GM20000 (cell line): ENCODE measurements around the gene TEX28.
"Not testable (repeated sequence)": the region's sequence is repeated elsewhere in the genome, so short reads cannot be mapped to it uniquely, and the experiment has no call there.

Source experiments
- DNase-seq: peaks from one replicate; pipeline ENCODE4 v3.0.0; 2012; ENCODE audit warnings: low spot score
- TF ChIP-seq, protein P1 (sequence below): IDR thresholded peaks from 2 replicates; pipeline ENCODE4 v1.5.1; 2012; ENCODE audit warnings: mild to moderate bottlenecking, control low read depth; ENCODE audit errors: extremely low read depth, missing control alignments

The TEX28 gene

DNA sequence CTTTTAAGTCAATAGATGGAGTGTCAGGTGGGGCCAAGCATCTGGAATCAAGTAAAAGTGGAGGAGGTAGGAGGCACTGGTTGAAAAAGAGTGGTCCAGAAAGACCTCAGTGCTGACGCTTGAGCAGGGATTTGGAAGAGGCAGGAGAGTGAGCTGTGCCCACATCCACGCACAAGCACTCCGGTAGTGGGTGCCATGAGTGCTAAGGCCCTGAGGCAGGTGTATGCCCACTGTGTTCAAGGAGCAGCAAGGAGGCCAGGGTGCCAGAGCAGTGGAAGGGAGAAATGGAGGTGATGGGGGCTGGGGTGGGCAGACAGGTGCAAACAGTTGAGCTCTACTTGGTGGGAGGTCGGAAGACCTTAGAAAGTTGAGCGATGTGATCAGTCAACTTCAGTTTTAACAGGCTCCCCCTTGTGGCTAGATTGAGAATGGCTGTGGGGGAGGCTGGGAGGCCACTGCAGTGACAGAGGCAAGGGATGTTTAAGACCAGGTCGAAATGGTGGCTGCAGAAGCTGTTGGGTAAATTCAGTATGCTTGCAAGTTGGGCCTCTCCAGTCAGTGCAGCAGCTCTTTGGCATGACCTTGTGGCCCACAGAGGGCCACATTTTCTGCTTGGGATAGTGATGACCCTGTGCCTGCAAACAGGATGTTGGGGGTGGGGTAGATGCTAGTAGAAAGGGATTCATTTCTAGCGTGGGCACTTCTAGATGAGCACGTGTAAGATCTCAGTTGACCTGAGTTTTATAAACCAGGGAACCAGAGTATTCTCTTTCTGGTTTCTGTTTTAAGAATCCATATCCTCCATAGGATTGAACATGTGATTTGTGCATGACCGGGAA is 13.4 kb upstream of the TEX28 start:
- DNase-seq, result peak; percentile 48
- TF ChIP-seq, protein P1, sequence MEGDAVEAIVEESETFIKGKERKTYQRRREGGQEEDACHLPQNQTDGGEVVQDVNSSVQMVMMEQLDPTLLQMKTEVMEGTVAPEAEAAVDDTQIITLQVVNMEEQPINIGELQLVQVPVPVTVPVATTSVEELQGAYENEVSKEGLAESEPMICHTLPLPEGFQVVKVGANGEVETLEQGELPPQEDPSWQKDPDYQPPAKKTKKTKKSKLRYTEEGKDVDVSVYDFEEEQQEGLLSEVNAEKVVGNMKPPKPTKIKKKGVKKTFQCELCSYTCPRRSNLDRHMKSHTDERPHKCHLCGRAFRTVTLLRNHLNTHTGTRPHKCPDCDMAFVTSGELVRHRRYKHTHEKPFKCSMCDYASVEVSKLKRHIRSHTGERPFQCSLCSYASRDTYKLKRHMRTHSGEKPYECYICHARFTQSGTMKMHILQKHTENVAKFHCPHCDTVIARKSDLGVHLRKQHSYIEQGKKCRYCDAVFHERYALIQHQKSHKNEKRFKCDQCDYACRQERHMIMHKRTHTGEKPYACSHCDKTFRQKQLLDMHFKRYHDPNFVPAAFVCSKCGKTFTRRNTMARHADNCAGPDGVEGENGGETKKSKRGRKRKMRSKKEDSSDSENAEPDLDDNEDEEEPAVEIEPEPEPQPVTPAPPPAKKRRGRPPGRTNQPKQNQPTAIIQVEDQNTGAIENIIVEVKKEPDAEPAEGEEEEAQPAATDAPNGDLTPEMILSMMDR, result peak; percentile 64

DNA sequence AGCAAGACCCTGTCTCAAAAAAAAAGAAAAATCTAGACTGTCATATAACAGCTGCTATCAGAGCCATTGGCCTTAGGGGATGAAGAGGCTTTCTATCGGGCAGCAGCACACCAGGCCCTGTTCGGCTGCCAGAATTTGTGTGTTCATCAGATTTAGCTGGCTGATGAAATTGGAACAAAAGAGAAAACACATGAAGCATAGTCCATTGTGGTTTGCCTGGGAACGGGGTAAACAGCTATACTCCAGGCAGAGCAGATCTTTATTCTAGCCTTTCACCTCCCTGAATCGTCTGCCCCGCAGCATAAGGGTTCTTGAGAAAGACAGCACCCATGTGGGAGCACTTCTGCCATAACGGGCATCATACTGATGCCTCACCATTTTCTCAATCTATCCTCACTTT is 12.3 kb upstream of the TEX28 start:
- DNase-seq, result no peak
- TF ChIP-seq, protein P1, result no peak

DNA sequence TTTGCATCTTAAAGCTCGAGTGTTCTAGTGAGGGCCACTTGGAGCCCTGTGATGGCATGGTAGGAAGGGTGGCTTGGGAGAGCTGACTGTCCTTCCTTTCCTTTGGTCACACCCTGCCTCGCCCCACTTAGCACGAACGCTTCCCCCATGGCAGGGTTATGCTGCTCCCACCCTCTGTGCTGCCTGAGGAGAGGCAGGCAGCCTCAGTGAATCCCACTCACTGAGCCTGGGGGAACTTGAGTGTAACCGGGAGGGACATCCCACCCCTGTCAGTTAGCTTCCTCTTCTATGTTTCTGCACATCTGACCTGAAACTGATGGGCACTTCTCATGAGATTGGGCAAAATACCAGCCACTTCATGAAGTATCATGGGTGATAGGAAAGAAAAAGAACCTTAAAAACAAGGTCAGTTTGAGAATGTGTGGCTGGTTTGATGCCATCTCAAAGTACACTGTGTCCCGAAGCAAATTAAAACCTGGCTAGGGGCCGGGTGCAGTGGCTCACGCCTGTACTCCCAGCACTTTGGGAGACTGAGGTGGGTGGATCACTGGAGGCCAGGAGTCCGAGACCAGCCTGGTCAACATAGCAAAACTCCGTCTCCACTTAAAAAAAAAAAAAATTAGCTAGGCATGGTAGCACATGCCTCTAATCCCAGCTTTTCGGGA is 10.7 kb upstream of the TEX28 start:
- DNase-seq, result no peak
- TF ChIP-seq, protein P1, result no peak

DNA sequence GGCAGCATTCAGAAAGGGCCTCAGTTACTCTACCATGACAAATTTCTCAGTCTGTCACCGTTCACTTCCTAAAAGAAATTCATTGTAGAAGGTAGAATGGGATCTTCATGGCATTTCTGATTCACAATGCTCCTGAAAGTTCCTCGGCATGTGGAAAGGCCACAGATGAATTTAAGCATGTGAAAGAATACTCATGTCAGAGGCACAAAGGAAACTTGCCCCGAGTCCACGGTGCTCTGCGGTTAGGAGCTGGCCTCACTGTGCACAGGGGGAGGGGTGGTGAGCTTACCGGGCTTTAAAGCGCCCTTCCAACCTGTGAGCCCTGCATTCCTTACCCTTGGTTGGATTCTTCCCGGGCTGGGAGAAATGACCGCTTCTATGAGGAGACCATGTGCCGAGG is 9.9 kb upstream of the TEX28 start:
- TF ChIP-seq, protein P1, result no peak
- DNase-seq, result no peak

DNA sequence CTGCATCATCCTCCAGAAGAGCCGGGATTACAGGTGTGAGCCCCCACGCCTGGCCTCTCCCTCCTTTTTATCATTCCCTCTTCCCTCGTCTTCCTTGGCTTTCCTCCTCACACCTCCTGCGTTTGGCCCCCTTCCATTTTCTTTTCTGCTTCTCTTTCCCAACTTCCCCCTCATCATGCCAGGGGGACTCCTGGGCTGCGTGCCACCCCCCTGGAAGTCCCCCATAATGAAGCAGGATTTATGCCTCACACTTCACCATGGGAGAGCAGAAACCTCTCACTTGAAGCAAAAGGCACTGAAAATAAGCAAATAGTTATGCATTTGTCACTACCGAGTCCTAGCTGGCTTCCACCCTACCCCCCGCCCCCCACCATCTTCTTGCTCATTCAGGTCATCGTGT is 8.6 kb upstream of the TEX28 start:
- TF ChIP-seq, protein P1, result no peak
- no peak for DNase-seq

DNA sequence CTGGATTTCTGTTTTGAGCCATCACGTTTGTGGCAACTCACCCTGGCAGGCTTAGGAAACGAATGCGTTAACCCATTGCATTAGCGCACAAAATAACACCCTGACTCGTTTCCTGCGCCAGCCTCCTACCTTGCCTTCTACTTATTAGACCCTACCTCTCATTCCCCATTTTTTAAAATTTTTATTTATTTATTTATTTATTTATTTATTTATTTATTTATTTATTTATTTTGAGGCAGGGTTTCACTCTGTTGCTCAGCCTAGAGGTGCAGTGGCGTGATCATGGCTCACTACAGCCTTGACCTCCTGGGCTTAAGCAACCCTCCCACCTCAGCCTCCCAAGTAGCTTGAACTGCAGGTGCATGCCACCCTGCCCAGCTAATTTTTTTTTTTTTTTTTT is 8.1 kb upstream of the TEX28 start:
- not testable (repeated sequence) for DNase-seq

DNA sequence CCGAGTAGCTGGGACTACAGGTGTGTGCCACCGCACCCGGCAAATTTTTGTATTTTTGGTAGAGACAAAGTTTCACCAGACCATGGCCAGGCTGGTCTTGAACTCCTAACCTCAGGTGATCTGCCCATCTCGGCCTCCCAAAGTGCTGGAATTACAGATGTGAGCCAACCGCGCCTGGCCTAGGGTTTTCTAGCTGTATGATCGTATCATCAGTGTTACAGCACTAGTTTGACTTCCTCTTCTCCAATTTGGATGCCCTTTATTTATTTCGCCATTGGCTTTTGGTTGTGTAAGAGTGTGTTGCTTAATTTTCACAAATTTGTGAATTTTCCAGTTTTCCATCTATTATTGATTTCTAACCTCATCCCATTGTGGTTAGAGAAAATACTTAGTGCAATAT is 5.9 kb upstream of the TEX28 start:
- TF ChIP-seq, protein P1, result no peak
- DNase-seq, result no peak
